ENCODE data around the gene MAN1A1.

DNA sequence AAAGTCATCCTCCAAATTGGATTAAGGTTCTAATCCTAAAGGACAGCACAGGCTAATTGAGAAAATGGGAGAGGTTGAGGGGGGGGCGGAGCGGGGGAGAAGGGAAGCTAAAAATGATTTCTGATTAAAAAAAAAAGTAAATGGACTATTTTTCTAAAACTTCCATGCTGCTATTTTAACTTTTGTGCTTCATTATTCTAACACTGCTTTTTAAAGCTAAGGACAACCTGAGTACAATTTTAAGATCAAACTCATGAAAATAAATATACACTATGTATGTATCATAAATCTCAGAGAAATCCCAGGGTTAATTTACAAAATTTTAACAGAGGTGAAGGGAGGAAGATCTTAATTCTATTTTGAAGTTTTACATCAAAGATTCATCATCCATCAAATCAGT lies 4.4 kb downstream of the MAN1A1 start:
- TF ChIP-seq POLR2A (IDR thresholded peaks at IDR 0.05; ENCODE audit: low read depth, low read length), result no peak
- TF ChIP-seq, protein P1, sequence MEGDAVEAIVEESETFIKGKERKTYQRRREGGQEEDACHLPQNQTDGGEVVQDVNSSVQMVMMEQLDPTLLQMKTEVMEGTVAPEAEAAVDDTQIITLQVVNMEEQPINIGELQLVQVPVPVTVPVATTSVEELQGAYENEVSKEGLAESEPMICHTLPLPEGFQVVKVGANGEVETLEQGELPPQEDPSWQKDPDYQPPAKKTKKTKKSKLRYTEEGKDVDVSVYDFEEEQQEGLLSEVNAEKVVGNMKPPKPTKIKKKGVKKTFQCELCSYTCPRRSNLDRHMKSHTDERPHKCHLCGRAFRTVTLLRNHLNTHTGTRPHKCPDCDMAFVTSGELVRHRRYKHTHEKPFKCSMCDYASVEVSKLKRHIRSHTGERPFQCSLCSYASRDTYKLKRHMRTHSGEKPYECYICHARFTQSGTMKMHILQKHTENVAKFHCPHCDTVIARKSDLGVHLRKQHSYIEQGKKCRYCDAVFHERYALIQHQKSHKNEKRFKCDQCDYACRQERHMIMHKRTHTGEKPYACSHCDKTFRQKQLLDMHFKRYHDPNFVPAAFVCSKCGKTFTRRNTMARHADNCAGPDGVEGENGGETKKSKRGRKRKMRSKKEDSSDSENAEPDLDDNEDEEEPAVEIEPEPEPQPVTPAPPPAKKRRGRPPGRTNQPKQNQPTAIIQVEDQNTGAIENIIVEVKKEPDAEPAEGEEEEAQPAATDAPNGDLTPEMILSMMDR (conservative IDR thresholded peaks at IDR 0.05; ENCODE audit: low read depth, low read length), result no peak
- no peak for TF ChIP-seq SMC3 (IDR thresholded peaks at IDR 0.05; ENCODE audit: low read depth, low read length)
- no peak for TF ChIP-seq BHLHE40 (IDR thresholded peaks at IDR 0.05; ENCODE audit: low read depth, low read length)
- TF ChIP-seq MXI1 (IDR thresholded peaks at IDR 0.05; ENCODE audit: borderline replicate concordance, low read depth, low read length), result no peak
- no peak for TF ChIP-seq USF2 (IDR thresholded peaks at IDR 0.05; ENCODE audit: low read depth, low read length)
- no peak for TF ChIP-seq CEBPB (IDR thresholded peaks at IDR 0.05; ENCODE audit: low read depth, low read length)
- TF ChIP-seq RAD21 (IDR thresholded peaks at IDR 0.05; ENCODE audit: low read length), result no peak
- no peak for TF ChIP-seq ELK1 (IDR thresholded peaks at IDR 0.05; ENCODE audit: borderline replicate concordance, low read depth, low read length)
